HG03139 (cell line): ENCODE results near the gene SLAMF6.

ENCODE experiments used
- ATAC-seq: cut with Tn5 transposase; IDR thresholded peaks from one replicate; pipeline ENCODE4 v1.9.1; 2021; ENCODE audit not compliant: unreplicated experiment

Gene SLAMF6

DNA sequence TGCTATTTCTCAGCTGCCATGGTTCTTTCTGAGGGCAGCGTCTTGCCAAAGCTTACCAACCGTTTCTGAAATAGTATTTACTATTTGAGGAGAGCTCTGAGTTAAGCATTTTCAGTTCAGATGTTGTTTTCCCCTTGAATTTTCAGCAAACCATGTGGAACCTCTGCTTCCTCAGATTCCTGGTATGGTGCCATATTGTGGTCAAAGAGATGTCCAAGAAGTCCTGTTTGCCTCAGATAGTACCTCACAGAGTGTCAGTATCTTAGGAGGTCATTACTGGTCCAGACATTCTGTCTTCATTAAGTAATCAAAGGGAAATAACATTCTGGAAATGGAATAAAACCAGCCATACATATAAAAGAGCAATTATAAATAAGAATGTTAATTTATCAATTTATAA lies 86.1 kb downstream of the SLAMF6 start:
- no peak for ATAC-seq
